ENCODE results near the gene TEP1.

GRCh38 chr14:20332788-20333493 lies 80.4 kb downstream of the TEP1 start, which contains the start of gene CCNB1IP1:
- TF ChIP-seq CTCF (conservative IDR thresholded peaks at IDR 0.05 in 1 of 2, IDR thresholded peaks at IDR 0.05 in 1 of 2; ENCODE audit: low read depth in 1 of 2, low read length in 2 of 2) = no peak
- no peak for TF ChIP-seq EZH2 (IDR thresholded peaks at IDR 0.05; ENCODE audit: low read length, missing control alignments)
